Mucosa of descending colon (tissue), 3 donors: ENCODE results near the gene CD320. TPM values are rescaled to one million over a fixed set of nuclear protein-coding genes. Genes with fewer than 3 reads are reported as not detected.
"Not testable (repeated sequence)": the region's sequence is repeated elsewhere in the genome, so short reads cannot be mapped to it uniquely, and the experiment has no call there.

Source experiments
- ATAC-seq: fragments of 200-7000 bp; cut with Tn5 transposase; one replicate; pipeline ENCODE4 v1.9.1; 2020; ENCODE audit warnings: mild to moderate bottlenecking, moderate library complexity
- DNase-seq, 3 donors: peaks; one replicate each; pipeline ENCODE4 v3.0.0-alpha.2; 2020
- H3K36me3 ChIP-seq: fragments of 200-600 bp; one replicate; pipeline ENCODE4 v1.8.0; 2021; ENCODE audit warnings: low read depth, mild to moderate bottlenecking
- H3K4me1 ChIP-seq: fragments of 200-600 bp; one replicate; pipeline ENCODE4 v1.8.0; 2021; ENCODE audit warnings: low read depth, mild to moderate bottlenecking
- H3K4me3 ChIP-seq: fragments of 200-600 bp; one replicate; pipeline ENCODE4 v1.8.0; 2021; ENCODE audit warnings: mild to moderate bottlenecking
- H3K9me3 ChIP-seq: fragments of 200-600 bp; one replicate; pipeline ENCODE4 v1.8.0; 2021; ENCODE audit warnings: mild to moderate bottlenecking
- intact Hi-C, 2 donors: fragments of 100-400 bp; cut with DNase I in 1 of 2; cut with micrococcal nuclease in 1 of 2; formaldehyde crosslinking; loops; one replicate each; pipeline versions ENCODE4 v1.11.0 to v1.11.1; 2022; cut with DNase I, micrococcal nuclease
- total RNA-seq, 3 donors: library from RNA; stranded (reverse); fragmentation: NEBNext Ultra II Directional in 2 of 3; extraction: Animal tissue kit (Norgen Biotek cat#: 25700) in 2 of 3; gene quantifications; one replicate each; pipeline versions ENCODE4 v1.2.1 to v1.2.4, GENCODE V29; 2021 to 2023
- TF ChIP-seq, protein P1 (sequence below): fragments of 200-600 bp; IDR thresholded peaks from one replicate; pipeline ENCODE4 v1.8.0; 2022; ENCODE audit warnings: antibody characterized with exemption, mild to moderate bottlenecking
- donor health status: DM: no; HTN: no; CAD: no; lungs with moderate emphysema.
- donor health status: DM: no; HTN: no; CAD: no.
- donor health status: DM: no; HTN: yes; CAD: no.

Gene CD320
- total RNA-seq, 3 donors from 2014 or later: 33.2 to 45.8 (median 41.7) TPM

DNA sequence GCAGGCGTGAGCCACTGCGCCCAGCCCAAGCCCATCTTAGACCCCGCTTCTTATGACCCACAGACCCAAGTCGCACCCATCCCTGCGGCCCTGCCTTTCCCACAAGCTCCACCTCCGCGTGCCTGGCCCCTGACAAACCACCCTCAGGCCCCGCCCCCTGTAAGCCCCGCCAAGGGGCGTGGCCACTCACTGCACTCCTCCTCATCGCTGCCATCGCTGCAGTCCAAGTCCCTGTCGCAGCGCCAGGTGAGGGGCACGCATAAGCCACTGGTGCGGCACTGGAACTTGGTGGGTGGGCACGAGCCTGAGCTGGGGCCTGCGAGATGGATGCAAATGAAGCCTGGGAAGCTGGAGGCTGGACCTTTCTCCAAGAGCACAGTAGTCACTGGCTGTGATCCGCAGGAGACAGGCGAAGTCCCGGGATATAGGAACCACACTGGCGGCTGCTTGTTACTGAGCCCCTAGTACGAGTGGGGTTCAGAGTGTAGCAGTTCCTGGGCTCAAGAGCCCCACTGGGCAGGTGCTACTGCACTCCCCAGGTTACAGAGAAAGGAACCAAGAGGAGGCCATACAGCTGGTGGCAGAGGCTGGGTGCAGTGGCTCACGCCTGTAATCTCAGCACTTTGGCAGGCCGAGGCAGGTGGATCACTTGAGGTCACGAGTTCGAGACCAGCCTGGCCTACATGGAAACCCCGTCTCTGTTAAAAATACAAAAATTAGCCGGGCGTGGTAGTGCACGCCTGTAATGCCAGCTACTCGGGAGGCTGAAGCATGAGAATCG, 3.1 kb downstream of the CD320 start:
- H3K4me1 ChIP-seq: peaks cover 27% of the 10 kb centered on the region
- intact Hi-C loops: no loop called here
- no peak overlapping the region for H3K4me3 ChIP-seq
- H3K36me3 ChIP-seq: no peaks in the 10 kb centered on the region
- TF ChIP-seq, protein P1, sequence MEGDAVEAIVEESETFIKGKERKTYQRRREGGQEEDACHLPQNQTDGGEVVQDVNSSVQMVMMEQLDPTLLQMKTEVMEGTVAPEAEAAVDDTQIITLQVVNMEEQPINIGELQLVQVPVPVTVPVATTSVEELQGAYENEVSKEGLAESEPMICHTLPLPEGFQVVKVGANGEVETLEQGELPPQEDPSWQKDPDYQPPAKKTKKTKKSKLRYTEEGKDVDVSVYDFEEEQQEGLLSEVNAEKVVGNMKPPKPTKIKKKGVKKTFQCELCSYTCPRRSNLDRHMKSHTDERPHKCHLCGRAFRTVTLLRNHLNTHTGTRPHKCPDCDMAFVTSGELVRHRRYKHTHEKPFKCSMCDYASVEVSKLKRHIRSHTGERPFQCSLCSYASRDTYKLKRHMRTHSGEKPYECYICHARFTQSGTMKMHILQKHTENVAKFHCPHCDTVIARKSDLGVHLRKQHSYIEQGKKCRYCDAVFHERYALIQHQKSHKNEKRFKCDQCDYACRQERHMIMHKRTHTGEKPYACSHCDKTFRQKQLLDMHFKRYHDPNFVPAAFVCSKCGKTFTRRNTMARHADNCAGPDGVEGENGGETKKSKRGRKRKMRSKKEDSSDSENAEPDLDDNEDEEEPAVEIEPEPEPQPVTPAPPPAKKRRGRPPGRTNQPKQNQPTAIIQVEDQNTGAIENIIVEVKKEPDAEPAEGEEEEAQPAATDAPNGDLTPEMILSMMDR: no peak
- H3K9me3 ChIP-seq: no peaks in the 10 kb centered on the region
- no peak for ATAC-seq
- DNase-seq: peak; percentile 23 to 56 (median 51)

DNA sequence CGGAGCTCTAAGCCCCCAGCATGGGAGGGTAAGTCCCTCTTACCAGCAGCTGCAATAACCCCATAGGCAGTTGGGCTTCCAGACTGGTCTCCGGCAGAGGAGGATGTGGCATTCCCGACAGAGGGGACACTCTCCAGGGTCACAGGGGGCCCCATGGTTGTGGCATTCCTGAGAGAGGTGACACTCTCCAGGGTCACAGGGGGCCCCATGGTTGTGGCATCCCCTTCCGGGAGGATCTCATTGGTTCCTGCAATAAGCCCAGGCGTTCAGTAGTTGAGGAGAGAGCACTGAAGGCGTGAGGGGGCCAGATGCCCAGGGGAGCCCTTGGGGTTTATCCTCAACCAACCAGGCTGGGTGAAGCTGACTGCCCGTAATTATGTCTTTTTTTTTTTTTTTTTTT, 5.4 kb downstream of the CD320 start:
- H3K36me3 ChIP-seq: no peaks in the 10 kb centered on the region
- TF ChIP-seq, protein P1: no peak
- H3K4me3 ChIP-seq: no peak overlapping the region
- intact Hi-C loops: no loop called here
- ATAC-seq (no peak), DNase-seq (peak in 1 of 3 donors; percentile 12)
- no peaks in the 10 kb centered on the region for H3K9me3 ChIP-seq
- H3K4me1 ChIP-seq: peaks cover 17% of the 10 kb centered on the region

DNA sequence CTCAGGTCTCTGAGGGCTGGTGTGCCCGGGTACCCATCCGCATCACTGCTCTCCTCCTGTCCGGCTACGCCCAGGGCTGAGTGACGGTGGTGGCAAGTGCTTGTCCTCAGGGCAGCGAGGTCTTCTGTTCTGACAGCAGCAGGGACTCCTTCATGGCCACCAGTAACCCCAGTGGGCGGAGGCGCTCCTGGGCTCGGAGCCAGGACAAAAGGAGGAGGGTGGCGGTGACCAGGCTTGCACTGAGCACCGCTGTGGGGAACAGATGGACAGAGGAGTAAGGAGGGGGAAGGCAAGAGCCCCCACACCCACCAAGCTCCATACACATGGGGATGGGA, 5.8 kb downstream of the CD320 start:
- peak in 2 of 3 donors; percentile 52 to 62 for DNase-seq
- Histone ChIP-seq H3K9me3 (no peaks in the 10 kb centered on the region), H3K36me3 (no peaks in the 10 kb centered on the region), H3K4me3 (no peak overlapping the region), H3K4me1 (peaks cover 16% of the 10 kb centered on the region)
- intact Hi-C loops: no loop called here
- TF ChIP-seq, protein P1: no peak
- ATAC-seq: peak; percentile 16

DNA sequence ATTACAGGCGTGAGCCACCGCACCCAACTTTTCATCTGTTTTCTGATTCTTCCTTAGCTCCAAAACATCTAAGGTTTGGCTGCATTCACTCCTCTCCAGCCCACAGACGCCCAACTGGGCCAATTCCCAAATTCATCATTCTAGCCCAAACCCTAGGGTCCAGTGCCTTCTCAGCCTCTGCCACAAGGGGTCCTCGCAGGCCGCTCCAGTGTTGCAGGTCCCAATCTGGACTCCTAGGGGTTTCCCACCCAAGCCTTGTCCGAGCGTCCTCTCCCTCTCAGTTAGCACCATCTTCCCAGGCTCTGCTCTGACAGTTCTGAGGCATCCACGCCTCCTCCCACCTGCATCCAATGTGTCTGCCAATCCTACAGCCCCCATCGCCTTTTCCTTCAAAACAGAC, 16.8 kb downstream of the CD320 start:
- intact Hi-C loops, H3K9me3 ChIP-seq, H3K4me1 ChIP-seq, DNase-seq, H3K4me3 ChIP-seq, H3K36me3 ChIP-seq: not testable (repeated sequence)
- peak; percentile 58 for ATAC-seq

DNA sequence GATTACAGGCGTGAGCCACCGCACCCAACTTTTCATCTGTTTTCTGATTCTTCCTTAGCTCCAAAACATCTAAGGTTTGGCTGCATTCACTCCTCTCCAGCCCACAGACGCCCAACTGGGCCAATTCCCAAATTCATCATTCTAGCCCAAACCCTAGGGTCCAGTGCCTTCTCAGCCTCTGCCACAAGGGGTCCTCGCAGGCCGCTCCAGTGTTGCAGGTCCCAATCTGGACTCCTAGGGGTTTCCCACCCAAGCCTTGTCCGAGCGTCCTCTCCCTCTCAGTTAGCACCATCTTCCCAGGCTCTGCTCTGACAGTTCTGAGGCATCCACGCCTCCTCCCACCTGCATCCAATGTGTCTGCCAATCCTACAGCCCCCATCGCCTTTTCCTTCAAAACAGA, 31.6 kb downstream of the CD320 start:
- DNase-seq, intact Hi-C loops, H3K9me3 ChIP-seq, H3K4me1 ChIP-seq, H3K36me3 ChIP-seq, H3K4me3 ChIP-seq: not testable (repeated sequence)
- ATAC-seq: peak; percentile 72

DNA sequence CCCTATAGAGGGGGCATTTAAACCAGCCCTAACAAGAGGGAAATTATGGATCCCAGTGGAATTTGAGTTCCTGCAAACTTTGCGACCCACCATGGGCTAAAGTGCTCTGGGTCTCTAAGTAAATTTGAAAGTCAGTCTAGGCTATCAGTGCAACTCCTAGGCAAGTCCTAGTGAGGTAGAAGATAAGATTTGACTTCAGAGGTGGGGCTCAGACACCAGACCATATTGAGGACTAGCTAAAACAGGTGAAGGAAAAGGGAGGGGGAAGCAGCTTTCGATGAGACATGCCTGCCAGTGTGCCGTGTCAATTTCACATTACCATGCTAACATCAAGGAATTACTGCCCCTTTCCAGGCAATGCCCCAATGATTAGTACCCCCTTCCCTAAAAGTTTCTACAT, 38.4 kb downstream of the CD320 start:
- TF ChIP-seq, protein P1: no peak
- peaks cover 4% of the 10 kb centered on the region for H3K4me1 ChIP-seq
- H3K36me3 ChIP-seq: no peaks in the 10 kb centered on the region
- no peaks in the 10 kb centered on the region for H3K9me3 ChIP-seq
- ATAC-seq (no peak), DNase-seq (no peak)
- intact Hi-C loops: no loop called here
- no peak overlapping the region for H3K4me3 ChIP-seq

DNA sequence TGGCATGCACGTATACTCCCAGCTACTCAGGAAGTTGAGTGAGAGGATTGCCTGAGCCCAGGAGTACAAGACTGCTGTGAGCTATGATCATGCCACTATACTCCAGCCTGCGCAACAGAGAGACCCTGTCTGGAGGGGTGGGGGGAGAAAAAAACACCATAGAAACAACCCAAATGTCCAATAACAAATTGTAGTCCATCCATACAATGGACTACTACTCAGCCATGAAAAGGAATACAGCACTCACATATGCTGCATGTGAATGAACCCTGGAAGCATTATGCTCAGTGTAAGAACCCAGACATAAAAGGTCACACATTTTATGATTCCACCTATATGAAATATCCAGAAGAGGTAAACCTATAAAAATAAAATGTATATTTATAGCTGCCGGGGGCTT, 42.3 kb downstream of the CD320 start:
- Histone ChIP-seq H3K9me3 (no peaks in the 10 kb centered on the region), H3K36me3 (no peaks in the 10 kb centered on the region), H3K4me3 (no peak overlapping the region), H3K4me1 (peaks cover 4% of the 10 kb centered on the region)
- ATAC-seq: no peak
- TF ChIP-seq, protein P1: no peak
- intact Hi-C loops: no loop called here
- DNase-seq: no peak

DNA sequence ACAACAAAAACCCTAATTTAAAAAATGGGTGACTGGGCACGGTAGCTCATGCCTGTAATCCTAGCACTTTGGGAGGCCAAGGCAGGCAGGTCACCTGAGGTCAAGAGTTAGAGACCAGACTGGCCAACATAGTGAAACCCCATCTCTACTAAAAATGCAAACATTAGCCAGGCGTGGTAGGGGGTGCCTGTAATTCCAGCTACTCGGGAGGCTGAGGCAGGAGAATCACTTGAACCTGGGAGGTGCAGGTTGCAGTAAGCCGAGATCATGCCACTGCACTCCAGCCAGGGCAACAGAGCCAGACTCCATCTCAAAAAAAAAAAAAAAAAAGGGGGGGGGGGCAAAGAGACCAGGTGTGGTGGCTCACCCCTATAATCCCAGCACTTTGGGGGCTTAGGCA, 43.9 kb downstream of the CD320 start:
- H3K9me3 ChIP-seq, H3K36me3 ChIP-seq, ATAC-seq, intact Hi-C loops, H3K4me1 ChIP-seq, H3K4me3 ChIP-seq: not testable (repeated sequence)
- DNase-seq: peak in 1 of 3 donors; percentile 3
